ENCODE data around the gene CCDC159.

The CCDC159 gene

DNA sequence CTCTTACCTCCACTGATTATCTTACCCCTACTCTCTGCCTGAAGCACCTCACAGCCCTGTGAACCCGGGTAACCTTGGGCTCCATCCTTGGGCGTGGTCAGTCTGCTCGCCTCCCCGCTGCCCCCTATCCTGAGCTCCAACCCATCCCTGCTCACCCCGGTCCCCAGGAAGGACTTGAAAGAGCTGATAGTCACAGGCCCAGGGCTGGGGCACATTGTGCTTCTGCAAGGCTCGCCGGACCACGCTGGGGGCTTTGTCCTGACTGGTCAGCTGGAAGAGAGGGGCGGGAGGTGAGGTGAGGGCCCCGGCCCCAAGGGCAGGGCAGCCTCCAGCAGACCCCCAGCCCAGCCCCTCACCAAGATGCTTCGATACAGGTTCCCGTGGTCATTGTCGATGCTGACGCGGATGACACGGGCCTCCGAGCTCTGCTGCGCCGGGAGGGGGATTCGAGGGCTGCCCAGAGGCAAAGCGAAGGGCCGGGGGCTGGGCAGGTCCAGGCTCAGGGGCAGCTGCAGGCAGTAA lies 50.8 kb downstream of the CCDC159 start:
- DNase-seq = no peak

DNA sequence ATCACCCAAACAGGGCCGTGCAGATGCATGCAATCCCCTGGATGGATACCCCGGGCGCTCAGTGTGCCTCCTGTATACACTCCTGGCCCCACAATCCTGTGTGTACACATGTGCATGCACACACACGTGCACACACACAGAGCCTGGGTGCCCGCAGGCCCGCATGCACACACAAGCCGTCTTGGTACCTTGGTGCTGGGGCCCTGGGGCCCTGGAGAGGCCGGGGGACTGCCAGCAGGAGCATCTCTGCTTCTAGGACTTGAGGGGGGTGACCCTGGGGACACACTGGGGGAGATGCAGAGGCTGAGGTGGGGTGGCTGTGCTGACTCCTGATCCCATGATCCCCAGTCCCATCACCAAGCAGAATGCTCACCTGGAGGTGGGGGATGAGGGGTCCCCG lies 53.3 kb downstream of the CCDC159 start:
- DNase-seq = no peak

DNA sequence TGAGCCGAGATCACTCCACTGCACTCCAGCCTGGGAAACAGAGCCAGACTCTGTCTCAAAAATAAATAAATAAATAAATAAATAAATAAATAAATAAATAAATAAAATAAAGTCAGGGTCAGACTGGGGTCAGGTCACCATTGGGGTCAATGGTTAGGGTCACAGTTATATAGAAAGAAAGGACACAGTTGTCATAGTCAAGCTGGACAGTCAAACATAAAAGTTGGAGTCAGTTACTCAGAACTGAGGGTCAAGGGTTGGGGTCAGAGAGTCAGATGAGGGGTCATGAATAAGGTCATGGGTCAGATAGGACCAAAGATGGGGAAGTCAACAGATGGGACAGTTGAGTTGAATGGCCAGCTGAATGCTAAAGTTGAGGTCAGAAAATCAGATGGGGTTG lies 54.5 kb downstream of the CCDC159 start:
- DNase-seq = no peak

DNA sequence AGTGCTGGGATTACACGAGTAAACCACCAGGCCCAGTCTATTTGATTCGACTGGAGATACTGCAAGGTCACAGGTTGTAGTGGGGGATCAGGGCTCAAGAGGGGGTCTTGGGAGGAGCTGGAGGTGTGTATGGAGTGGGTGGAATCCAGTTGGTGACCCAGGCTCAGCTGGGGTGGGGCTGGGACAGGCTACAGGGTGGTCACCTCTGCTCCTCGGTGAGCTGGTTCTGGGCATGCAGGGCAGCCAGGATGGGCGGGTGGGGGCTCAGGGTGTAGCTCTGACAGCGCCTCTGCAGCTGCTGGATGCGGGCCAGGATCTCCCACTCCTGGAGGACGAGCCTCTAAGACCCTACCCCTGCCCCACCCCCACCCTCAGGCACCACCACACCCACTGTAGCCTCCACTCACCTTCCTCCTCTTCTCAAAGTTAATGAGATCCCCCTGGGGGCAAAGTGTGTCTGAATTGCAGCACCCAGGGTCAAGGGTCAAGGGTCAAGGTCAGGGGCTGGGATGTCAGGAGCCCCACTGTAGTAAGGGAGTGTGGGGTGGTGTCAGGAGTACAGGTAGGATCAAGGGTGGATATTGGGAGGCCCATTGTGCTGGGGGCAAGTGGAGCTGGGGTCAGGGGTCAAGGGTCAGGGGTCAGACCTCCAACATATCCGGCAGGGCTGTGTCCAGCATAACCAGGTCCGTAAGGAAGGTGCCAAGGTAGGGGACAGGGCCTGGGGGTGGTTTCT lies 55.7 kb downstream of the CCDC159 start:
- DNase-seq = no peak
